HG03521 (cell line): ENCODE data around the gene KLK12.

Experiments used
- ATAC-seq: cut with Tn5 transposase; IDR thresholded peaks from one replicate; pipeline ENCODE4 v1.9.1; 2021; ENCODE audit warnings: mild to moderate bottlenecking, moderate library complexity; ENCODE audit not compliant: unreplicated experiment

Gene KLK12

DNA sequence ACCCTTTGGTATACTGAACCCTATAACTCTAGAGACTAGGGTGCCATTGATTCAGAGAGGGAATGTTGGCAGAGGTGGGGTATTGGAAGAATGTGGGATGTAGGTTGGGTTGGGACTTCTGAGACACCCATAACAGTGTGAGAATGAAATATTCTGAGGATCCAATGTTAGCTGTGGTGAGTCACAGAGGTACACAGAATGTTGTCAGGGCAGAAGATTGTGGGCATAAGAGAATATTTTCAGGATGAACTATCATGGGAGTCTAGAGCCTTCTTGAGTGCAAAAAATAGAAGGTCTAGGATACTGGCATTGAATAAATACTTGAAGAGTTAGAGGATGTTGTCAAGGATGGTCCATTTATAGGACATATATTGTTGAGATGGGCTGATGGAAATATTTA is 21.1 kb upstream of the KLK12 start:
- no peak for ATAC-seq

DNA sequence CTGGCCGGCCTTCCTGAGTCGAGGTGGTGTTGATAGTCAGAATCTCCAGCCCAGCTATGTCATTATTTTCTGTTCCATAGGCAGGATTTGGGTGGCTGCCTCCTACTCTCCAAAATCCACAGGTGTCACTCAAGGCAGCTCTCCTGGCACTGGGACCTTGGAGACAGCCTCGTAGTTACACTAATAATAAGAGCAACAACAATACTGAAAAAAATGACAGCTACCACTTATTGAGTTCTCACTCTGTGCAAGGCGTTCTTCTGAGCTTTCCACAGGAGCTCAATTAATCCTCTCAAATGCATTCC is 12.2 kb upstream of the KLK12 start:
- ATAC-seq: no peak

DNA sequence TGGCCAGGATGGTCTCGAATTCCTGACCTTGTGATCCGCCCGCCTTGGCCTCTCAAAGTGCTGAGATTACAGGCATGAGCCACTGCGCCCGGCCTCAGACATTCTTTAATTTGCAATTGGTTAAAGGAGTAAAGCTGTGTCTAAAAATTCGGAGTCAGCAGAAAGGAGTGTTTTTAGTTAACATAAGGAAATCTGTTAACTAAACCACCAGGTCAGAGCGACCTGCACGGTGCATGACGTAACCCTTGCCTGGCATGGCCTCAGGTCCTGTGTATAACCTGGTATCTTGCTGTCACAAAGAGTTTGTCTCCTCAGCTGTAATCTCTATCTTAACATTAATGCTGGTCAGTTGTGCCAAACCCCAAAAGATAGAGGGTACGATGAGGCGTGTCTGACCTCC is 9.5 kb upstream of the KLK12 start:
- ATAC-seq: no peak

DNA sequence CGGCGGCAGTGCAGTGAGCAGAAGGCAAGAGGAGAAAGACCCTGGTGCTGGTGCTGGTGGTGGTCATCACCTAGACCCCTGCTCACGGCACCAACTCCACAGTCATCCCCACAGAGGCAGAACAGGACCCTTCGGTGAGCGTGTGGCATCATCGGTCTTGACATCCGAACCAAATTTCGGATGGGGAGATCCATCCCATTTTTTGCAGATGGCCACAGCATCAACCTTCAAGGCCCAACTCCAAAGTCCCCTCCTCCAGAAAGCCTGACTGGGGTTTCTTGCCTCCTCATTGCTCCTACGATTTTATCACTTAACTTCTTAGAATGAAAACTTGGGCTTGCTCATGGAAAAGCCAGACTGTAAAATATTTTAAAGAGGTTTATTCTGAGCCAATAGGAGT is 8.7 kb upstream of the KLK12 start:
- ATAC-seq: no peak

DNA sequence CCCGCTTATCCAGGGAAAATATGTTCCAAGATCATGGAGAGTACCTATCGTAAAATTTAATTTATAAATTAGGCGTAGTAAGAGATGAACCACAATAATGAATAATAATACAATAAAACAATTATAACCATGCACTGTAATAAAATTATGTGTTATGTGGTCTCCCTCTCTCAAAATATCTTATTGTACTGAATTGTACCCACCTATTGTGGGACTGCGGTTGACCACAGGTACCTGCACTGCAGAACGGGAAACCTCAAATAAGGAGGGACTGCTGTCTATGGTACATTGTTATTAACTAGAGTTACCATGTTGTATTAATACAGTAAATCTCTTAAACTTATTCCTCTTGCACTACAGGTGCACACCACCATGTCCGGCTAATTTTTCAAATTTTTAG is 5.3 kb upstream of the KLK12 start:
- no peak for ATAC-seq

DNA sequence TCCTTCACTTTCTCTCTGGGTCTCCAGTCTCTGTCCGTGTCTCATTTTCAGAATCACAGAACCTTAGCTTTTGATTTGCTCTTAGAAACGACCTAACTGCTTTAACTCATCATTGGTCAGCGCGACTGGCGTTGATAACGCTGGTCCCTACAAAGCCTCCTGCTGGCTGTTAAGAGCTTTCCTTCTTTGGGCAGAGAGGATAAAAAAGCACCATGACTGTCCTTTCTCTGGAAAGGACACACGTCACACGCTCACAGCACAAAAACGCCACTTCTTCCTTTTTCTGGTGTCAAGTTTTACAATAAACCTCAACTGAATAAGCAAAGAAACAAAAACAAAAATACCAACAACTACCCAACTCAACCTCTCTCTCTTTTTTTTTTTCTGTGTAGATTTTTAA is 1.7 kb upstream of the KLK12 start:
- no peak for ATAC-seq

DNA sequence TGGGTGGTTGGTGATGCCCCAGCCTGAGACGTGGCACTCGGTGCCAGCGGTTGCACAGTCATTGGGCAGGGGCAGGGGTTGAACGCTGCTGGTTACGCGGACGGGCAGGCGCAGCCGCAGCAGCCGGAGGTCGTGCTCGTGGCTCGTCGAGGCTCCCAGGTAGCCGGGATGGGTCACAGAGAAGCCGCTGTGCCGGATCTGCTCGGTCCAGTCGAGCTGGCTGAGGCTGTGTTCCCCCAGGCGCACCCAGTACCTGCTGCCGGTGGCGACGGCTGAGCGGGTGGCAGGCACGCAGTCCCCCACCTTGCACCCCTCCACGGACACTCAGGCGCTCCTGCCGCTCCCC is 2.9 kb downstream of the KLK12 start:
- no peak for ATAC-seq

DNA sequence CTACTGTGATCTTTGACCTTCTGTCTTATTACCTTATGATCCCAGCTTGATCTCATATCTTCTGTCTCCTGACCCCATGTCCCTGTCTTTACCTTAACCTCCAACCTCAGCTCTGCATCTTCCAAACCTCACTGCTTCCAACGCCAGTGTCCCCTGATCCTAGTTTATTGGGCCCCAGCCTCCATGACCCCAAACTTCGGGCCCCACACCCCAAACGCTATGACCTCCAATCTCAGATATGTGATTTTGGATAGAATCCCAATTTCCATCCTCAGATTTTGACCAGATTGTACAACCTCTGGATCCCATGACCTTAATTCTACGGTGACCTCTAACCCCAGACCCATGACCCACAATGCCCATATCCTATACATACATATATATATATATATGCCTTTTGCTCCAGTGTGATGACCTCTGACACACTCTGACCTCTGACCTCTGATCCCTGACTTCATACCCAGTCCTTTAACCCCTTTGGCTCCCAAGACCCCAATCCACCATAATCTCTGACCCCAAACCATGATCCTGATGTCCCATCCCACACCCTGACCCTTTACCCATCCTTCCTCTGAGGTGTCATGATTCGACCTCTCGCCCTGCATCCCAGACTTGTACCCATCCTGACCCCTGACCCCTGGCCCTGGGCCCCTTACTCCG is 3.5 kb downstream of the KLK12 start:
- ATAC-seq: no peak

DNA sequence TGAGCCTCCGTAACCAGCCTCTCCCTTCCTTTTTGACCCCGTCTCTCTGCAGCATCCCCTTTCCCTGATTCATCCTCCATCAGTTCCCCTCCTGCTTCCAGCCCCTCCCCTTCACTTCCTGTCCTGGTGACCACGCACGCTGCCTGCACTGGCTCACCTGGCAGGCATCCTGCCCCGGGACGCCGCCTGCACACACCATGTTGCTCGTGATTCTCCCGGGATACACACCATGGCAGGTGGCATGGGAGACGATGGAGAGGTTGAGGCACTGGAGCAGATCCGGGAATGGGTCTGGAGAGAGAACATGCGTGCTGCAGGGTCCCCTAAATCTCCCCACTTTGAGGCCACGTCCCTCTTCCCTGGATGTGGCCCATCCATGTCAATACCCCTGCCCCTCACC is 4.2 kb downstream of the KLK12 start:
- no peak for ATAC-seq

DNA sequence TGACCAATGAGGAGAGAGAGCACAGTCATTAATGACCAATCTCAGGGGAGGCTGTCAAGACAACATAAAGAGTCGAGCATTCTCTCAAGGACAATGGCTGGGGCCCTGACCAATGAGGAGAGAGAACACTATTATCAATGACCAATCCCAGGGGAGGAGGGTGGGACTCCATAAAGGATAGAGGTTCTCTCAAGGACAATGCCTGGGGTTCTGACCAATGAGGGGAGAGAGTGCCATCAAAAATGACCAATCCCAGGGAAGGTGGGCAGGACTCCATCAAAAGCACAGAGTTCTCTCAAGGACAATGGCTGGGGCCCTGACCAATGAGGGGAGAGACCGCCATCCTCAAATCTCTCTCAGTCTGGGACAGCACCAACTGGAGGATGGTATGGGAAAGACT is 5.1 kb downstream of the KLK12 start:
- ATAC-seq: no peak

DNA sequence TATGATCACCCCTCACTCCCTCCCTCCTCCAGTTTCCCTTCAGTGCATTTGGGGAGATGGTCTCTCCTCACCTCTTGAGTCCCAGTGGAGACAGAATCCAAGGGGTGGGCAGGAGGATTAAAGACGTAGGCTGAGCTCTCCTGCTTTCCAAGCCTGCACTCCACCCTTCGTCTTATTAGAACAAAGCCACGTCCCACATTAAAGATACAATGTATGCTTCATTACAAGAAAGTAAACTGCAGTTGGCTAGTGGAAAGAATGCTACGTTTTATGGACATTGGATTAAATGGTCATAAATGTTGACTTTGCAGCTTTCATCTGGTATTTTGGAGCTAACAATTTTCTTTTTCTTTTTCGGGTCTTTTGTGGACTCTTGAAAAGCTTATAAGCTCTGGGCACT is 6.9 kb downstream of the KLK12 start:
- ATAC-seq: no peak

DNA sequence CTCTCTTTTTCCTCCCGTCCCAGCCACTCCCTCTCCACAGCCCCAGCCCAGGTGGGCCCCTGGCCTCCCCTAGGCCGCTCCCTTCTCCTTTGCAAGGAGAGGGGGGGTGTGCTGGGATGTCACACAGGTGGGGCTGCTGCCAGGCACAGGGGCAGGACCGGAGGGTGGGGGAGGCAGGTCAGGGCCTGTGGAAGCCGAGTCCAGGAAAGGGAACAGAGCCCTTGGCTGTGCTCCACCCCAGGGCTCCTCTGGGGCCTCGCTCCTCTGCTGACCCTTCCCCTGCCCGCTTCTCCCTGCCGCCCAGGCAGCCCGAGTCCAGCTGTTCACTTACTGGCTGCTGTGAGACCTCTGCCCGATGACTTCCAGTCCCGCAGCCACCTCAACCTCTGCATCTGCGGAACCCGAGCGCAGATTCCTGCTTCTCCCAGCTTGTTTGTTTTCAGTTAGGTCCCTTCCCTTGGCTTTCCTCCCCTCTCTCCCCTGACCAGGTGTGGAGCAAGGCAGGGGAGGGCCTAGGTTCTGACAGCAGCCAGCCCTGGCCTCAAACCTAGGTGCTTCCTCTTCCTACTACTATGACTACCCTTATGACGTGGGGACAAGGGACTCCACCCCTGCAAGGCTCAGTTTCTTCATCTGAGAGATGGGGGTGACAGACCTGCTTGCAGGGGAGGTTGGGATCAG is 7.5 kb downstream of the KLK12 start:
- ATAC-seq: no peak

DNA sequence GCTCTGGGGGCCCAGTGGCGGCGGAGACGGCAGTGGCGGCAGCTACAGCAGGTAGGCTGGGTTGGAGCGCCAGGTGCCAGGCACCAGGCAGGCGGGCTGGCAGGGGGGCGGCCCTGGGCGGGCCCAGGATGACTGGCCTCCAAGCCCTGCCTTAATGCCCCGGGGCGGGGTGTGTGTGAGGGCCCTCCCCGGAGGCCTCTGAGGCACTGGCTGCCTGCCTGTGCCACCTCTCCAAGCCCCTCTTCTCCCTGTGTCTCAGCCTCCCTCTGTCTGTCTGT is 8.3 kb downstream of the KLK12 start, which contains the start of gene KLK11:
TSS of gene KLK11 (minus strand) at position 63 of the 278 bp plus-strand sequence. CDS start 985 bp downstream, outside the sequence.
- ATAC-seq: no peak

DNA sequence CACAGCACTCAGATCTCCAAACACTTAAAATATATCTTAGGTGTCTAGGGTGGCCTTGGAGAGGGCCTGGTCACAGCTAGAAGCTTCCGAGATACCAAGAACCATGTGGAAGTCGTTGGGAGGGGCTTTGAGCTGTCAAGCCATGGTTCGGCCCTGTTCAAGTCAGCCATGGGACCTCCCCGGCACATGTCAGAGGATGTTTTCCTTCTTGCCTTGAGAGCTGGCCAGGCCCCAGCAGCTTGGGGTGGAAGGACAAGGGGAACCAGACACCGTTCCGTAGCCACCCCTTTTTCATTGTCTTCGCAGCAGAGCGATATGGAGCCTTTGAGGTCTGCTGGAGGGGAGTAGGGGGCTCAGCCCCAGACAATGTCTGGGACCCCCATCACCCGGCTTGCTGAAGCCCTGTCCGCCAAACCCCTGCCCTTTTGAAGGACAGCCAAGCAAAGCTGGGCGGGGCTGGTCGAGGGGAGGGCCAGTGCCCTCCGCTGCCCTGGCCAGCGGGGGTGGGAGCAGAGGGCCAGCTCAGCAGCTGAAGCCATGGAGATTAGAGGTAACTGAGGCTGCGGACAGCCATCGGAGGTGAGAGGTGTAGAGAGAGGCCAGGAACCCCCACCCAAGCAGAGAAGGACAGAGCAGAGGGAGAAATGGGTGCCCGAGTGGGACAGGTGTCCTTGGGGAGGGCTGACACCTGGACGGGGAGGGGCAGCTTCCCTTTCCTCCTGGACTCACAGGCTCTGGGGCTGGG is 8.8 kb downstream of the KLK12 start:
- no peak for ATAC-seq

DNA sequence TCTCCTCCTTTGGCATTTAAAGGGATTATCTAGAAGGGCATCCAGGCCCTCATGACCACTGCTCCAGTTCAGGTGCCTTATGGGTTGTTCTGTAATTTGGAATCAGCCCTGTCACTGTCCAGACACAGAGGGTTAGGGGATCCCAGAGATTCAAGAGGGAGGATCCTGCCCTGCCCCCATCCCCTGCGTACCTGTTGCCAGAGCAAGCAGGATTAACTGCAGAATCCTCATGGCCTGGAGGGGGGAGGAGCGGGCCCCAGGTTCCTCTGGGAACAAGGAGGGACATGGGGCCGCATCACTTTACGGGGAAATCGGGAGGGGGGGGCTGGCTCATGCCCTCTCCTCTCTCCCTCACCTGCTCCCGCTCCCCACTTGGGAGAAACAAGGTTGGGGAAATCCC is 9.4 kb downstream of the KLK12 start:
- no peak for ATAC-seq

DNA sequence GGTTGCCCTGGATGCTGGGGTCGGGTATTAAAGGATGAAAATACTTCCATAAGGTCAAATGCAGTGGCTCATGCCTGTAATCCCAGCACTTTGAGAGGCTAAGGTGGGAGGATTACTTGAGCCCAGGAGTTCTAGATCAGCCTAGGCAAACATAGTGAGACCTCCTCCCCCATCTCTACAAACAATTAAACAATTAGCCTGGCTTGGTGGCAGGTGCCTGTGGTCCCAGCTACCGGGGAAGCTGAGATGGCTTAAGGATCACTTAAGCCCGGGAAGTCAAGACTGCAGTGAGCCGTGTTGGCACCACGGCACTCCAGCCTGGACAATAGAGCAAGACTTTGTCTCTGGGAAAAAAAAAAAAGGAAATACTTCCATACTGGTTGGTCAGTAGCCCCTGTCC is 9.9 kb downstream of the KLK12 start:
- no peak for ATAC-seq

DNA sequence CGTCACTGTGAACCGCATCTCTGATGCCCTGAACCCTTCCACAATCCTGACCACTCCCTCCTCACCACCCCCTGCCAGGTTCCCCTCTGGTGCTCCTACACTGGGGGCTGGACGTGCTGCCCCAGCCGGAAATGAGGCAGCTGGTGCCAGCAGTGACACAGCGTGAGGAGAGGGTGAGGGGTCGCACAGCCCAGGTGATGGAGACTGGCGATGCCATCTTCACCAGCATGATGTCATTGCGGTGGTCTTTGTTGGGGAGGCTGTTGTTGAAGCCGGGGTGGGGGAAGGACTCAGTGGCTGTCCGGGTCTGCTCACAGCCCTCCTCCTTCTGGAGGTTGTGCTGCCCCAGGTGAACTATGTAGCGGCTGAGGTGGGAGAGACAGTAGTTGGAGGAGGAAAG is 10.9 kb downstream of the KLK12 start:
- ATAC-seq: no peak

DNA sequence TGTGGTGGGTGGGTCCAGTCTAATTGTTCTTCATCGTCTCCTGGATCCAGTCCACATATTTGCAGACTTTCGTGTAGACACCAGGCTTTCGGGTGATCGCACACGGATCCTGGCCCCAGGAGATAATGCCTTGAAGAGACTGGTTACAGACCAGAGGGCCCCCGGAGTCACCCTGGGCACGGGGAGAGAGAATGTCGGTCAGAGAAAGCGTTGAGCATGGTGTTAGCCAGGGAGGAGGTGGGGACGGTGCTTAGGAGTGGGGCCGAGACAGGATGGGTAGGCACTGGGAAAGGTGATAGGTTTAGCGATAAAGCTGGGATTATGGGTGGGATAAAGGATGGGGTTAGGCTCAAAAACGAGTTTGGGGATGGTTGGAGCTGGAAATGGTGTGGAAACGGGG is 12.3 kb downstream of the KLK12 start:
- no peak for ATAC-seq

DNA sequence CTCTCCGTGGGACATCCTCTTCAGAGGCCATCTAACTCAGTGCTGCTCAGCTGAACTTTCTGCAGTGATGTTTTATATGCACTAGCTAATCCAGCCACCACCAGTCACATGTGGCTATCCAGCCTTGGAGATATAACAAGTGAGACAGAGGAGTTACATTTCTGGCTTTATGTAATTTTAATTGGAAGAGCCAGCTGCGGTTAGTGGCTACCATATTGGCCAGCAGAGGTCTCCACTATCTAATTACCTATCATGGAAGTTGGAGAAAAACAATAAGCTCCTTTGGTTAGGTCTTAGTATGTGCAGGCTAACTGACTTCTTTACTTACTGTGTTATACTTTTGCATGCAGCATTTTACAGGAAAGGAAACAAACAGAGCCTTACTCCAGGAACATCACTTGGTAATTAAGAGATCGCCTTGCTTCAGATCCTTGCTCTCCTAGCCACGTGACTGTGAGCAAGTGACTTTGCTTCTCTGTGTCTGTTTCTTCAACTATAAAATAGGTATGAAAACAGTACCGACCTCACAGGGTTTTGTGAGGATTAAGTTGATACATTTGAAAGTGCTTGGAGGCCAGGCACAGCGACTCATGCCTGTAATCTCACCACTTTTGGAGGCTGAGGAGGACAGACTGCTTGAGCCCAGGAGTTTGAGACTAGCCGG is 13.7 kb downstream of the KLK12 start:
- ATAC-seq: no peak

DNA sequence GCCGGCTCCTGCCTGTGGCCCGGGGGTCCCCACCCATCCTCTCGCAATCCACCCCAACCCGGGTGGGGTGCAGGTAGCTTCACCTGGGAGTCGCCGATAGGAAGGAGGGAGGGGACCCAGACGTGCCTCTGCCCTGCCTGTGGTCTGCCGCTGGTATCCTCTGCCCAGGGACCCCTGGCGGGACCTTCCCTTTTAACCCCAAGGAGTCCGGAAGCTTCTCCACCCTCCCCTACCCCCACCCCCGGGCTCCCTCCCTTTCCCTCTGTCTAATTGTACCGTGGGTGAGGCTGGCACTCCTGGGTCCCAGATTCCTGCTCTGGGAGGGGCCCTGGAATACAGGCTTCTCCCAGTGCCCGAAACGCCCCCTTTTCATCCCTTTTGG is 15.3 kb downstream of the KLK12 start, which contains the start of gene KLK10:
TSS of gene KLK10 (minus strand) at position 166 of the 382 bp plus-strand sequence. CDS start 579 bp downstream, outside the sequence.
- no peak for ATAC-seq

DNA sequence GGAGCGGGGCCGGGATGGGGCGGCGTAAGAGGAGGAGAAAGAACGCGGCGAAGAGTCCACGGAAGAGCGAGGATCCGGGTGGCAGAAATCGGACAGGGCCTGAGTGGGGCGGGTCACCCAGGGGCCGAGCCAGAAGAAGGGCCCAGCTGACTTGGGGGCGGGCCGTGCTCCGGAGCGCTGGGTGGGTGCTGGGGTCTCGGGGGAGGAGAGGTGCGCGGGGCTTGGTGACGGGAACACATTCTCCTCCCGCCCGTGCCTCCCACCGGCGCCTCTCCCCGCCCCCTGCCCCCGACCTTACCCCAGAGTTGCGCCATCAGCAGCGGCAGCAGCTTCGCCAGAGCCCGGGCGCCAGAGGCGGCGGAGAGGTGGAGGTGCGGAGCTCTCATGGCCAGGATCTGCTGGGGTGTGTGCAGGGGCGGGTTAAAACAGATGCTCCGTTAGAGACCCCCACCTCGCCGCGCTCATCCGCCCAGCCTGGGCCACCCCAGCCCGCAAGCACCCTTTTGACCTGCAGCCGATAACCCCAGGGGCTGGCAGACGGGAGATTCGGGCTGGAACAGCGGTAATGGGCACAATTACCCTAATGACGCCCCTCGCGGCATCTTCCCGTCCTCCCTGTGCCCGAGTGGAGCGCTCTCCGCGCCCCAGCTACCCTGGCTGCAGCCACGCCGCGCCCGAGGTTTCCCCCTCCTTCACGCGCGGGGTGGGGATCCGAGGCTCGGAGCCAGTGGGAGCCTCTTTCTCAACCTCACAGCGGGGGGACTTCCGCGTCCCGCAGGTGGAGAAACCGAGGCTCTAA is 15.9 kb downstream of the KLK12 start:
- no peak for ATAC-seq
